Aorta (tissue), 5 donors: ENCODE results near the gene LDLRAD4. TPM values are rescaled to one million over a fixed set of nuclear protein-coding genes. Genes with fewer than 3 reads are reported as not detected.

Source experiments
- ATAC-seq: fragments of 200-7000 bp; cut with Tn5 transposase; one replicate; pipeline ENCODE4 v1.9.1; 2022; ENCODE audit warnings: moderate library complexity; ENCODE audit not compliant: low FRiP score
- DNase-seq, 2 donors: peaks; one replicate each; pipeline ENCODE4 v3.0.0-alpha.2; 2020
- H3K27ac ChIP-seq, 2 donors: one replicate each; pipeline ENCODE4 v1.5.1; 2013; ENCODE audit warnings: low read length in 2 of 2, mild to moderate bottlenecking in 2 of 2, moderate library complexity in 2 of 2, control low read depth in 1 of 2, inconsistent platforms in 1 of 2, low read depth in 1 of 2
- H3K27me3 ChIP-seq, 2 donors: one replicate each; pipeline ENCODE4 v1.6.1; 2013; ENCODE audit warnings: control low read depth in 1 of 2, low read length in 1 of 2, mild to moderate bottlenecking in 1 of 2, moderate library complexity in 1 of 2; ENCODE audit not compliant: insufficient read depth in 2 of 2, control insufficient read depth in 1 of 2
- H3K36me3 ChIP-seq, 2 donors: one replicate each; pipeline ENCODE4 v1.6.1; 2013; ENCODE audit warnings: control low read depth in 1 of 2, low read length in 1 of 2, mild to moderate bottlenecking in 1 of 2; ENCODE audit not compliant: insufficient read depth in 2 of 2, control insufficient read depth in 1 of 2
- H3K4me1 ChIP-seq, 2 donors: one replicate each; pipeline ENCODE4 v1.6.1; 2013; ENCODE audit warnings: low read length in 2 of 2, control low read depth in 1 of 2, mild to moderate bottlenecking in 1 of 2, moderate library complexity in 1 of 2; ENCODE audit not compliant: insufficient read depth in 2 of 2, control insufficient read depth in 1 of 2
- H3K4me3 ChIP-seq, 2 donors: one replicate each; pipeline ENCODE4 v1.5.1; 2013; ENCODE audit warnings: low read length in 2 of 2, control low read depth in 1 of 2, mild to moderate bottlenecking in 1 of 2
- H3K9me3 ChIP-seq: one replicate; pipeline ENCODE4 v1.6.1; 2013; ENCODE audit warnings: mild to moderate bottlenecking, low read length; ENCODE audit not compliant: control insufficient read depth
- WGBS, 2 donors: extraction: QIAGEN DNeasy Blood & Tissue Kit; methylation state at CpG; one replicate each; pipeline ENCODE4 v1.1.7; 2013; 5-methylcytosine and 5-hydroxymethylcytosine counted together
- intact Hi-C, 2 donors: fragments of 100-400 bp; cut with DNase I; formaldehyde crosslinking; loops; one replicate each; pipeline versions ENCODE4 v1.14.2 to v1.15.0; 2022
- polyA plus RNA-seq, 2 donors: library from polyadenylated mRNA; stranded (reverse); fragments of 200-250 nt; gene quantifications; one replicate each; pipeline ENCODE4 v1.2.3, GENCODE V29; 2013
- total RNA-seq, 2 donors: library from RNA; stranded (reverse); fragmentation: NEBNext Ultra II Directional; extraction: Animal tissue kit (Norgen Biotek cat#: 25700); gene quantifications; one replicate each; pipeline ENCODE4 v1.2.1, GENCODE V29; 2021
- donor health status: healthy with polysubstance abuse.
- donor health status: Bipolar disorder and iron deficiency.
- donor health status: DM: no; HTN: no; CAD: no.
- donor health status: DM: no; HTN: no; CAD: no.
- donor health status: DM: yes; HTN: yes; CAD: no.

The LDLRAD4 gene
- total and polyA plus RNA-seq, 4 donors, result 7.0 to 112 (median 36.9) TPM

DNA sequence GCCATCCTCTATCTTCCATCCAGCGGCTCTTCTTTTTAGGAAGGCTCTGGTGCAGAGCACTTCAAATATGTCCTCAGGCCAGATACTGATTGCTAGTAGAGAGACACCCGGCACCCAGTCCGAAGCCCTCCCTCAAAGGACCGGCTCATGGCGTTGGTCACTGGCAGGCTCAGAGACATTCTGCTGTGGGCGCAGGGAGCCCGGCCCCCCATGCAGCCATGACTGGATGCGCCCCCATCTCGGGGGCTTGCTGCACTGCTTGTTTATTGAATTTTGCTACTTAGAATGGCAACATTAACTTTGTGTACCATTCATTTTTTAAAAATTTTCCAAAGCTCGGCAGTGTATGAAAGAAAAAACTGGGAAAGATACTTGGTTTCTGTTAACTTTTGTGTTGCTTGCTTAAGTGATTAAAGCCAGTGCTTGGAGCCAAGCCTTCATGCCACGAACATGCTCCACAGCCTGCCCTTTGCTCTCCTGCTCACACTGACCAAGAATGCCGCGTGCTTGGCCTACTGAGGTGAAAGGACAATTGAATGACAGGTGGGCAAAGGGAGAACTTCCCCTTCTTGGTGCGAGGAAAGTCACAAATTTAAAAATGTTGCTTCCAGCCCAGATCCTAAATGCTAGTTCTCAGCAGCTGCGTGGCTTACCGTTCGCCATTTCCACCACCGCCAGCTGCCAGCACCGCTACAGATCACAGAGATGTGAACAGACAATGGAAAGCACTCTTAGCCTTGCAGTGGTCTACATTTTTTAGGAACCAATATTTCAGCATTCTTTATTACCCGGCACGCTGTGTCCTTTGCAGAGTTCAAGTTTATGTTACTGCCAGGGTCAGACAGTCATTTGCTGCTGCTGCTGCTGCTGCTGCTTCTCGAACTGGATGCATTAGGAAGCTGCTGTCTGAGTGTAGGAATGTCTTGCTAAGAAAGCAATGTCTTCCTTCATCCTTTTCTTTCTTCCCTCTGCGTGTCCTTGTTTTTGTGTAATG is 431.1 kb downstream of the LDLRAD4 start:
- intact Hi-C loops, result no loop called here

DNA sequence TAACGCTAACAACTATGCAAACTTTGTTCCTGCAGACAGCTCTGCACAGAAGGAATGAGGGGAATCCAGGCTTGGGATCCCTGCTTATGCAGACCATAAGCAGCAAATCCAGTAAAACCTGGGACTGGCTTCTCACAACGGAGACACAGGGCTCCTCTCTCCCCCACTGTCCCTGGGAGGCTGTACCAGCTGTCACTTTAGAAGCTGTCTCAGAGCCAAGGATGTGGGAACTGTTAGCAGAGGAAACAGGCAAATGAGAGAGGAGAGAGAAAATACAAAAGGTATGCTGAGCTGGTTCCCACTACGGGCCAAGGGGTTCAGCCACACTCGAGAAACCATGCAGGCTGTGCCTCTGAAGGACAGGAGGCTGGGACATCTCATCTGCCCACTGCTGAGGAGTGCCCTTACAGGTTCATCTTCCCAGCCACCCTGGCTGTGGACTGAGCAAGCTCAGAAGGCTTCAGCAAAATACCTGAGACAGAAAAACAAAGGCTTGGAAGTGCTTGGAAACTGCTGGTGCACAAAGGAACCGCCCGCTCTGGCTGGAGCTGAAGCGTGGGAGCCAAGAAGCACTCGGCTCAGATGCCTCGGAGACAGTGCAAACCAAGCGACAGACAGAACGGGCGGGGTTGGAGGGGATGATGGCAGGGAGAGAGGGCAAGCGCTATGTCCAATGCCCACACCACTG is 435.3 kb downstream of the LDLRAD4 start:
- no peaks in the 10 kb centered on the region for H3K4me1 ChIP-seq
- ATAC-seq, result no peak
- no peaks in the 10 kb centered on the region for H3K9me3 ChIP-seq
- no peaks in the 10 kb centered on the region for H3K27me3 ChIP-seq
- WGBS, 2 donors, result 11% methylated on average over 13 of the region's 13 CpGs
- no peak for DNase-seq
- no peak overlapping the region for H3K4me3 ChIP-seq
- intact Hi-C loops, result no loop called here
- H3K27ac ChIP-seq, result no peak overlapping the region
- H3K36me3 ChIP-seq, result no peaks in the 10 kb centered on the region

More for the DNA sequence above, 431.1 kb downstream of the LDLRAD4 start:
- no peak overlapping the region for H3K27ac ChIP-seq
- H3K4me1 ChIP-seq, result no peaks in the 10 kb centered on the region
- H3K36me3 ChIP-seq, result no peaks in the 10 kb centered on the region
- 87 to 90% methylated on average over 23 of the region's 23 CpGs for WGBS, 2 donors
- H3K4me3 ChIP-seq, result no peak overlapping the region
- no peaks in the 10 kb centered on the region for H3K27me3 ChIP-seq
- H3K9me3 ChIP-seq, result no peaks in the 10 kb centered on the region
- ATAC-seq, result no peak
- no peak for DNase-seq

DNA sequence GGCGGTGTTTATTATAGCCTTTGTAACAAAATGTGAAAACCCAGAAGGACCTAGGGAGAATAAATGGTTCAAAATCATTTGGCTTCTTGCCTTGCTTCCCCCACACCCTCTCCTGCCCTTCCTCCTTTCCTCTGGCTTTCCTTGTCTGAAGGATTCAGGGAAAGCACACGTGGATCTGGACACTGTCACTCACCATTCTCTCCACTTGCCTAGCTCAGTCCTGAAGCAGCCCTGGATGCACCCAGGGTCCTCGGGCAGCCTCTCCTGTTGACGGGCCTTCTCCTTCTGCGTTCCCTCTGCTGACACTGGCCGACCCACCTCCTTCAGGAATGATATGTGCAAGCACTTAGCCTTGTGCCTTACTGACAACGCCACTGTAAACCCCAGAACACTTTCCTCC is 439.4 kb downstream of the LDLRAD4 start:
- H3K9me3 ChIP-seq, result no peaks in the 10 kb centered on the region
- no peak for DNase-seq
- ATAC-seq, result no peak
- H3K4me1 ChIP-seq, result peaks cover 0 to 5% of the 10 kb centered on the region in 2 donors
- intact Hi-C loops, result no loop called here
- H3K27ac ChIP-seq, result no peak overlapping the region
- H3K27me3 ChIP-seq, result no peaks in the 10 kb centered on the region
- H3K36me3 ChIP-seq, result no peaks in the 10 kb centered on the region
- WGBS, 2 donors, result 58 to 63% methylated on average over 7 of the region's 7 CpGs
- H3K4me3 ChIP-seq, result no peak overlapping the region

DNA sequence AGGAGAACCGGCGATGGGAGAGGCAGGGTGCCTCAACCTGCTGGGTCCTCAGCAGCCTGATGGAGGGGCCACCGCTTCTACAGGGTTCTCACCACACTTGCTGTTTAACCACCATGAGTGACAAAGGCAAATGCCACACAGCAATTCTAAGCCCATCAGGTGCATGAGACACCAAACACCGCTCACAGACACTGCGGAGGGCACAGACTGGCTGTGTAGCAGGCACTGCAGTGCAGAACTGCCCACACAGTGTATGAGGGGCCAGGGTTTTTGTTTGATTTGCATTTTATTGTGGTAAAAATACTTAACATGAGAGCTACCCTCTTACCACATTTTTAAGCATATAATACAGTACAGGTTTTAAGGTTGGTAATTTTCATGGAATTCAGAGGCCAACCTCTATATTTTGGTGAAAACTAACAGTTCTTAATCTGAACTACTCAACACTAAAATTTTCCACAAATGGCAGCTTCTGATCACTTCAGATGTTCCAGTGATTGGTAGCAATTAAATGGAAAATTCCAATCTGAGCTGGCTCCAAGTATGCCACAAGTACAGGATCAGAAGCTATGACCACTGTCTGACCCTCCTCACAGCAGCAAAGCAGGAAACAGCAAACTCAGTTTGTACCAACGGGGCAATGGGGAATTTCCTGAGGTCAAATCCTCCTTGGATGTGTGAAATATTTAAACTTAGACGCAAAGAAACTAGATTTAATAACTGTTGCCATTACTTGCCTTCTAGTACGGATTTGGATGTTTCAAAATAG is 440.1 kb downstream of the LDLRAD4 start:
- Histone ChIP-seq H3K27ac (no peak overlapping the region), H3K4me3 (no peak overlapping the region), H3K9me3 (no peaks in the 10 kb centered on the region), H3K27me3 (no peaks in the 10 kb centered on the region), H3K36me3 (no peaks in the 10 kb centered on the region), H3K4me1 (peaks cover 0 to 5% of the 10 kb centered on the region in 2 donors)
- DNase-seq (no peak), ATAC-seq (no peak)
- WGBS, 2 donors, result 82% methylated on average over 8 of the region's 8 CpGs
- intact Hi-C loops, result no loop called here

DNA sequence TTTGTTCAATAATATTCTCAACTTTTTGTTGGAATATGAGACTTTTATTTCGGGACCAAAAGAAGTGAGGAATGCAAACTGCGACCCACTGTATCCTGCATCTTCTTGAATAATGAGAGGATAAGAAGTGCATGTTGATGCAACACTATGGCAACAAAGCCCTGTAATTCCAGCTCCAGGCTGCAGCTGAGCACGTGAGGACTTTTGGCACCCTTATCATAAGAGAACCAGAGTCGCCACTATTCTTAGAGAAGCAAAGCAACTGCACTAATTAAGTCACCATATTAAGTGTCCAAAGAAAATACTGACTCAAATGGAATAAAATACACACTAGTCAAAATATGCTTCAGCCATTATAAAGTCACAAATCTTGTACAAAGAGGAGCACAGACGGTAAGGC is 441.9 kb downstream of the LDLRAD4 start:
- no peaks in the 10 kb centered on the region for H3K27me3 ChIP-seq
- no peak for DNase-seq
- H3K36me3 ChIP-seq, result no peaks in the 10 kb centered on the region
- 1 to 7% methylated on average over 5 of the region's 5 CpGs for WGBS, 2 donors
- H3K4me1 ChIP-seq, result peaks cover 0 to 5% of the 10 kb centered on the region in 2 donors
- no peaks in the 10 kb centered on the region for H3K9me3 ChIP-seq
- H3K4me3 ChIP-seq, result no peak overlapping the region
- intact Hi-C loops, result no loop called here
- no peak overlapping the region for H3K27ac ChIP-seq
- peak; percentile 83 for ATAC-seq

DNA sequence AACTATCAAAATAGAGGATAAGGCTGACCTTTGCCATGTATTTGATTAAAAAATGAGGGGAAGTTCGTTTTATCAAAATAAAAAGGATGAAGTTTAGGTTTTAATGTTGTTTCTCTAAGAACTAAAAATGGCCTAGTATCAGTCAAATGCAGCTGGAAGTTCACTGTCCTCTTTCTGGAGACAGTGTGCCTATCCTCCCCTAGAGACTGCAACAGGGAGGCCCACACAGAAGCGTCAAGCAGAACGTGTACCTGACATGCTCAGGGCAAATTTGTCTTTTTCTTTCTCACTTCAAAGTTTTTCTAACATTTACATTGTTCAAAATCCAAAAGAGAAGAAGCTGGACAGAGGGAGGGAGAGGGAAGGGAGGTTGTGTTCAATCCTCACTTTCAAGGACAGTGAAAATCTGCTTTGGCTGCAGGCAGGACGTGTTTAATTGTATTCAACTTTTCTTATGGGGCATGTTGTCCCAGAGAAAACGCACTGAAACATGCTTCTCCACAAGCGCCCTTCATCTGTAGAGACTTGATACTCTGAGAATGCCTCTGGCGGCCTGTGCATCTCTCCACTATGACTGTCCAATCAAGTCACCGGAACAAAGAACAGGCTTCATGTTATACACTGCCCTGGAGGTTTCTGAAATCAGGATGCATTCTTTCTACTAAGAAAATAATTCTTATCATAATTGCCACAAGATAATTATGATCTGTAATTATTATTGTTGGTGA is 442.7 kb downstream of the LDLRAD4 start:
- peaks cover 0 to 5% of the 10 kb centered on the region in 2 donors for H3K4me1 ChIP-seq
- WGBS, 2 donors, result 40 to 45% methylated on average over 8 of the region's 8 CpGs
- no peaks in the 10 kb centered on the region for H3K9me3 ChIP-seq
- no peak overlapping the region for H3K4me3 ChIP-seq
- DNase-seq (no peak), ATAC-seq (no peak)
- no peaks in the 10 kb centered on the region for H3K36me3 ChIP-seq
- no peaks in the 10 kb centered on the region for H3K27me3 ChIP-seq
- H3K27ac ChIP-seq, result peak overlapping the region in 1 of 2 donors; percentile 54
- intact Hi-C loops, result no loop called here

DNA sequence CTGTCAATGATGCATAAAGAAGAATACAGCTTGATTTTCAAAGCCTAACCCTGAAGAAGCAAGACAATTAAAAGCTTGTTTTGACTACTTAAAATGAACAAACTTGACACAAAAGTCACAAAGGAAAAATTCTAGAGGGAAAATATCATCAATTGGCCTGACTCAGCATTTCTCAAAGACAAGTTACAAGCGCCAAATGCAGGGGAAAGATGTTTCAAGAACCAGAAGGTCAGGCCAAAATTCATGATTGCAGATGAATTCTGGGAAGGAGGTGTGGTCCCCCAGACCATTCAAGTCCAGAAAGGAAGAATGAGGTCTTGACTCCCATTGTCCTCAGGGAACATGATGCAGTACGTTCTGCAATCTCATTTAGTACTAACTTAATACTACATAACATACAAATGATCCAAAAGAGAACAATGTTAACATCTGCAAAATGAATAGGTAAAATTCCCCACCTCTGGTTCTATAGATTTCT is 443.3 kb downstream of the LDLRAD4 start:
- no peak overlapping the region for H3K27ac ChIP-seq
- ATAC-seq, result no peak
- 78 to 86% methylated on average over 2 of the region's 2 CpGs for WGBS, 2 donors

DNA sequence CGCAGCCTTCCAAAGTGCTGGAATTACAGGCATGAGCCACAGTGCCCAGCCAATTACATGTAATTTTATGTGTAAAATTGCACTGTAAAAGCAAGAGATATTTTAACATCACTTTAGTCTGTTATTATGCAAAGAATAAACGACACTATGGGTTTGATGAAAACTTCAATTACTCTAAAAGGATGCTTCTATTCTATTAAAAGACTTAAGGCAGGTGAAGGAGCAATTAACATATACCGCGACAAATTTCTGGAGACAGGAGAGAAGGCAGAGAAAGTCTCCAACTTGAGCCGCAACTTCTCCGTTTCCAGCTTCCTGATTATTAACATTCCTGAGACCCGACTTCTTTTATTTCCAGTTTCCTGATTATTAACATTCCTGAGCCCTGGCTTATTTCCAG is 454.1 kb downstream of the LDLRAD4 start:
- no peaks in the 10 kb centered on the region for H3K4me1 ChIP-seq
- peak overlapping the region in 1 of 2 donors; percentile 64 for H3K27ac ChIP-seq
- intact Hi-C loops, result no loop called here
- H3K36me3 ChIP-seq, result no peaks in the 10 kb centered on the region
- H3K9me3 ChIP-seq, result no peaks in the 10 kb centered on the region
- WGBS, 2 donors, result 50 to 54% methylated on average over 7 of the region's 7 CpGs
- ATAC-seq (no peak), DNase-seq (no peak)
- no peak overlapping the region for H3K4me3 ChIP-seq
- H3K27me3 ChIP-seq, result no peaks in the 10 kb centered on the region

More for the DNA sequence above, 443.3 kb downstream of the LDLRAD4 start:
- no peaks in the 10 kb centered on the region for H3K36me3 ChIP-seq
- no peak overlapping the region for H3K4me3 ChIP-seq
- H3K27me3 ChIP-seq, result no peaks in the 10 kb centered on the region
- DNase-seq, result no peak
- peaks cover 0 to 5% of the 10 kb centered on the region in 2 donors for H3K4me1 ChIP-seq
- intact Hi-C loops, result no loop called here
- no peaks in the 10 kb centered on the region for H3K9me3 ChIP-seq
